Gastrocnemius medialis (tissue), 4 donors: Measurements from ENCODE around the gene SPINK4. TPM values are rescaled to one million over a fixed set of nuclear protein-coding genes. Genes with fewer than 3 reads are reported as not detected.
A peak's percentile ranks its signal among the peaks of the same experiment; 100 is the strongest.

Experiments
- ATAC-seq, 2 donors: fragments of 150-250 bp; one replicate each; pipeline ENCODE4 v1.9.1; 2016
- DNase-seq, 2 donors: peaks; one replicate each; pipeline ENCODE4 v3.0.0-alpha.2; 2019
- H3K27ac ChIP-seq, 4 donors: fragments of 200-600 bp; sonication (generic); 1 replicate in 1 of 4; 2 replicates in 3 of 4; pipeline ENCODE4 v1.5.1; 2016 to 2018; ENCODE audit warnings: mild to moderate bottlenecking in 2 of 4, moderate library complexity in 1 of 4
- H3K27me3 ChIP-seq, 3 donors: fragments of 200-600 bp; sonication (generic) in 2 of 3; 1 replicate in 1 of 3; 2 replicates in 2 of 3; pipeline versions ENCODE4 v1.5.1 to v1.6.0; 2016 to 2019; ENCODE audit warnings: mild to moderate bottlenecking in 1 of 3, moderate library complexity in 1 of 3
- H3K36me3 ChIP-seq, 2 donors: fragments of 200-600 bp; sonication (generic) in 1 of 2; one replicate each; pipeline ENCODE4 v1.5.1; 2017 to 2018
- H3K4me1 ChIP-seq, 2 donors: fragments of 200-600 bp; sonication (generic) in 1 of 2; one replicate each; pipeline ENCODE4 v1.5.1; 2016 to 2017; ENCODE audit warnings: mild to moderate bottlenecking in 2 of 2
- H3K4me3 ChIP-seq, 4 donors: fragments of 200-600 bp; sonication (generic) in 3 of 4; 1 replicate in 1 of 4; 2 replicates in 3 of 4; pipeline ENCODE4 v1.5.1; 2016 to 2019; ENCODE audit warnings: mild to moderate bottlenecking in 2 of 4
- H3K9me3 ChIP-seq, 3 donors: fragments of 200-600 bp; sonication (generic) in 2 of 3; 1 replicate in 1 of 3; 2 replicates in 2 of 3; pipeline ENCODE4 v1.5.1; 2016 to 2019
- POLR2A ChIP-seq, 2 donors: fragments of 450-650 bp; IDR thresholded peaks; one replicate each; pipeline ENCODE4 v1.6.1; 2017; ENCODE audit warnings: antibody characterized with exemption in 2 of 2, mild to moderate bottlenecking in 2 of 2, moderate library complexity in 2 of 2
- in situ Hi-C, 4 donors: fragments of 200-750 bp; cut with MboI; loops; one replicate each; pipeline versions ENCODE4 v1.15.0 to v1.8.0; 2017; ENCODE audit warnings: low sequenced_read_pairs in 4 of 4
- intact Hi-C: fragments of 100-400 bp; cut with DNase I; formaldehyde crosslinking; loops from one replicate; pipeline ENCODE4 v1.15.1; 2023; ENCODE audit warnings: low total_unique reads
- total RNA-seq, 4 donors: library from RNA; depleted of rRNA; stranded (reverse); fragments of >200 nt; gene quantifications; one replicate each; pipeline versions ENCODE4 v1.1.0 to v1.2.3, GENCODE V29; 2016
- TF ChIP-seq, protein P1 (sequence below), 5 experiments: fragments of 450-650 bp in 3 of 5; fragments of 200-600 bp in 2 of 5; sonication (generic) in 2 of 5; IDR thresholded peaks in 4 of 5; conservative IDR thresholded peaks in 1 of 5; 1 replicate in 4 of 5; 2 replicates in 1 of 5; pipeline ENCODE4 v1.5.1; 2016 to 2019; ENCODE audit warnings: antibody characterized with exemption in 5 of 5, mild to moderate bottlenecking in 3 of 5, moderate library complexity in 3 of 5

SPINK4 gene
- total RNA-seq, 4 donors from 2014 or later: not detected

DNA sequence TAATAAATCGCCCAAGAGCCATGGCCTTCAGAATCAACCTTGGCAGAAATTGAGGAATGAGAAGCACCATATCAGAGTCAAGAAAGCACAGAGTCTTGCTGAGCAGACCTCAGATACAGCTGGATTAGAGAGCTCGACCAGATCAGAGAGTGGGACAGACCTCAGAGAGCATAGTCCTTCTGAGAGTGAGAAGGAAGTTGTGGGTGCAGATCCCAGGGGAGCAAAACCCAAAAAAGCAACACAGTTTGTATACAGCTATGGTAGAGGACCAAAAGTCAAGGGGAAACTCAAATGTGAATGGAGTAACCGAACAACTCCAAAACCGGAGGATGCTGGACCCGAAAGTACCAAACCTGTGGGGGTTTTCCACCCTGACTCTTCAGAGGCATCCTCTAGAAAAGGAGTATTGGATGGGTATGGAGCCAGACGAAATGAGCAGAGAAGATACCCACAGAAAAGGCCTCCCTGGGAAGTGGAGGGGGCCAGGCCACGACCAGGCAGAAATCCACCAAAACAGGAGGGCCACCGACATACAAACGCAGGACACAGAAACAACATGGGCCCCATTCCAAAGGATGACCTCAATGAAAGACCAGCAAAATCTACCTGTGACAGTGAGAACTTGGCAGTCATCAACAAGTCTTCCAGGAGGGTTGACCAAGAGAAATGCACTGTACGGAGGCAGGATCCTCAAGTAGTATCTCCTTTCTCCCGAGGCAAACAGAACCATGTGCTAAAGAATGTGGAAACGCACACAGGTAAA is 54.9 kb downstream of the SPINK4 start:
- in situ Hi-C loops (loop anchor here in 2 of 4 donors (10.0 to 25.0 kb wide), 2 partner anchors 167 to 180 kb away; partner anchors contain the start of gene NOL6 (in 2 of the 2)), intact Hi-C loops (no loop called here)
- H3K27ac ChIP-seq: peak overlapping the region; percentile 93 to 100 (median 94)
- no peak overlapping the region for H3K4me3 ChIP-seq
- peaks cover 0 to 39% of the 10 kb centered on the region in 2 donors for H3K36me3 ChIP-seq
- TF ChIP-seq POLR2A (IDR thresholded peaks at IDR 0.05): no peak
- TF ChIP-seq, protein P1, sequence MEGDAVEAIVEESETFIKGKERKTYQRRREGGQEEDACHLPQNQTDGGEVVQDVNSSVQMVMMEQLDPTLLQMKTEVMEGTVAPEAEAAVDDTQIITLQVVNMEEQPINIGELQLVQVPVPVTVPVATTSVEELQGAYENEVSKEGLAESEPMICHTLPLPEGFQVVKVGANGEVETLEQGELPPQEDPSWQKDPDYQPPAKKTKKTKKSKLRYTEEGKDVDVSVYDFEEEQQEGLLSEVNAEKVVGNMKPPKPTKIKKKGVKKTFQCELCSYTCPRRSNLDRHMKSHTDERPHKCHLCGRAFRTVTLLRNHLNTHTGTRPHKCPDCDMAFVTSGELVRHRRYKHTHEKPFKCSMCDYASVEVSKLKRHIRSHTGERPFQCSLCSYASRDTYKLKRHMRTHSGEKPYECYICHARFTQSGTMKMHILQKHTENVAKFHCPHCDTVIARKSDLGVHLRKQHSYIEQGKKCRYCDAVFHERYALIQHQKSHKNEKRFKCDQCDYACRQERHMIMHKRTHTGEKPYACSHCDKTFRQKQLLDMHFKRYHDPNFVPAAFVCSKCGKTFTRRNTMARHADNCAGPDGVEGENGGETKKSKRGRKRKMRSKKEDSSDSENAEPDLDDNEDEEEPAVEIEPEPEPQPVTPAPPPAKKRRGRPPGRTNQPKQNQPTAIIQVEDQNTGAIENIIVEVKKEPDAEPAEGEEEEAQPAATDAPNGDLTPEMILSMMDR (IDR thresholded peaks at IDR 0.05 in 4 of 5, conservative IDR thresholded peaks at IDR 0.05 in 1 of 5): no peak
- H3K27me3 ChIP-seq: no peaks in the 10 kb centered on the region
- ATAC-seq: no peak
- no peak for DNase-seq
- peaks cover 63 to 78% of the 10 kb centered on the region in 2 donors for H3K4me1 ChIP-seq
- H3K9me3 ChIP-seq: no peaks in the 10 kb centered on the region

DNA sequence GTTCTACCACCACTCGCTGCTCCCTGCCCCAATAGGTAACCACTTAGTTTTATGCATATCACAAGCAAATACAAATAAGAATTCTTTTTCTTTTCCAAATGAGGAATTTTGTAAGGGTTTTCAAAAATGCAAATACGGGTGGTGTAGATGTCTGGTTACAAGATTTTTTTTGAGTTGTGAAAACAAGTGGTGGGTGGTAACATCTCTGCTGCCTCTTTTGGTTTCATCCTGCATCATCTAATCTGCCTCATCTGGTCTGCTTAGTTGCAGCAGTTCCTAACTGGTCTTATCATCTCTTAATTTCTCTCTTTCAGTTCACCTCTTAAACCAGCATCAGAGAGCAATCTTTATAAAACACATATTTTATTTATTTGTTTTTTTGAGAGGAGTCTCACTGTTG is 55.6 kb downstream of the SPINK4 start:
- H3K36me3 ChIP-seq: peaks cover 0 to 46% of the 10 kb centered on the region in 2 donors

DNA sequence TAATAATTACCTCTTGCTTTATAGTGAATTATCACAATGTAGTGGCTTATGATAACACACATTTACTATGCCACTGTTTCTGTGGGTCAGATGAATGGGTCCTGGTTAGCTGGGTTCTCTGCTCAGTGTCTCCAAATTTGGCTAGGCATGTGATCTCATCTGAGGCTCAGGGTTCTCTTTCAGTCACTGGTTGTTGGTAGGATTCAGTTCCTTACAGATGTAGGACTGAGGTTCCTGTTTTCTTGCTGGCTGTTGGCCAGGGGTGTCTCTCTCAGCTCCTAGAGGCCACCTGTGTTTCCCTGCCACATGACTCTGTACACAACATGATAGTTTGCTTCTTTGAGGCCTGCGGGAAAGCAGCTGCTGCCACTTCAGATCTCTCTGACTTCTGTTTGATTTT is 57.5 kb downstream of the SPINK4 start:
- peaks cover 67 to 78% of the 10 kb centered on the region in 2 donors for H3K4me1 ChIP-seq
- TF ChIP-seq, protein P1 (IDR thresholded peaks at IDR 0.05 in 4 of 5, conservative IDR thresholded peaks at IDR 0.05 in 1 of 5): no peak
- TF ChIP-seq POLR2A (IDR thresholded peaks at IDR 0.05): no peak
- peak overlapping the region; percentile 62 to 80 (median 68) for H3K27ac ChIP-seq
- peaks cover 0 to 62% of the 10 kb centered on the region in 2 donors for H3K36me3 ChIP-seq
- no peaks in the 10 kb centered on the region for H3K9me3 ChIP-seq
- DNase-seq: peak; percentile 52 to 63
- no peaks in the 10 kb centered on the region for H3K27me3 ChIP-seq
- intact Hi-C loops: no loop called here
- no peak overlapping the region for H3K4me3 ChIP-seq
- in situ Hi-C loops: loop anchor here in 2 of 4 donors (10.0 to 25.0 kb wide), 2 partner anchors 165 to 177 kb away; partner anchors contain the start of gene NOL6 (in 2 of the 2)
- ATAC-seq: peak; percentile 62 to 74

More for the DNA sequence above, 55.6 kb downstream of the SPINK4 start:
- no peak for TF ChIP-seq POLR2A (IDR thresholded peaks at IDR 0.05)
- TF ChIP-seq, protein P1 (IDR thresholded peaks at IDR 0.05 in 4 of 5, conservative IDR thresholded peaks at IDR 0.05 in 1 of 5): no peak
- H3K4me1 ChIP-seq: peaks cover 70 to 84% of the 10 kb centered on the region in 2 donors
- in situ Hi-C loops: loop anchor here in 2 of 4 donors (10.0 to 25.0 kb wide), 2 partner anchors 167 to 179 kb away; partner anchors contain the start of gene NOL6 (in 2 of the 2)
- ATAC-seq: no peak
- peak overlapping the region in 3 of 4 donors; percentile 62 to 100 (median 95) for H3K27ac ChIP-seq
- no peak overlapping the region for H3K4me3 ChIP-seq
- no peaks in the 10 kb centered on the region for H3K9me3 ChIP-seq
- intact Hi-C loops: no loop called here
- H3K27me3 ChIP-seq: no peaks in the 10 kb centered on the region
- no peak for DNase-seq

Other genes with a start within 250 kb of the SPINK4 start
- 10 to 100 TPM; 14.7 to 30.3 (median 17.9) TPM for gene APTX, start 238.5 kb upstream of the SPINK4 start, total RNA-seq
- 10 to 100 TPM; 40.8 to 48.7 (median 43.3) TPM for gene DNAJA1, start 214.9 kb upstream of the SPINK4 start, total RNA-seq
- 10 to 100 TPM; 12.5 to 15.3 (median 13.6) TPM for gene SMU1, start 163.5 kb upstream of the SPINK4 start, total RNA-seq
- gene B4GALT1, start 72.8 kb upstream of the SPINK4 start, total RNA-seq: 10 to 100 TPM; 24.2 to 56.2 (median 42.7) TPM
- gene BAG1, start 24.5 kb downstream of the SPINK4 start, total RNA-seq: 100 to 1,000 TPM in 3 of 4 donors, 10 to 100 TPM in 1; 81.5 to 244 (median 158) TPM
- 10 to 100 TPM; 42.8 to 50.7 (median 47.8) TPM for gene CHMP5, start 24.9 kb downstream of the SPINK4 start, total RNA-seq
- 10 to 100 TPM; 29.8 to 52.0 (median 40.6) TPM for gene NFX1, start 50.3 kb downstream of the SPINK4 start, total RNA-seq
- 10 to 100 TPM in 1 of 4 donors, 1 to 10 TPM in 3; 2.1 to 10.7 (median 4.1) TPM for gene AQP7, start 162.4 kb downstream of the SPINK4 start, total RNA-seq
- 10 to 100 TPM in 2 of 4 donors, 1 to 10 TPM in 2; 1.7 to 24.2 (median 13.5) TPM for gene AQP3, start 207.4 kb downstream of the SPINK4 start, total RNA-seq
- 10 to 100 TPM; 18.1 to 36.3 (median 29.1) TPM for gene NOL6, start 233.8 kb downstream of the SPINK4 start, total RNA-seq